ENCODE results near the gene SPATA2L. TPM values are rescaled to one million over a fixed set of nuclear protein-coding genes. Genes with fewer than 3 reads are reported as not detected.

The SPATA2L gene
- total and polyA plus RNA-seq, 2 of the 13 experiments (the other 11 are each of a cell fraction or from before 2014, with no cell fraction given): 9.1 to 20.7 TPM

DNA sequence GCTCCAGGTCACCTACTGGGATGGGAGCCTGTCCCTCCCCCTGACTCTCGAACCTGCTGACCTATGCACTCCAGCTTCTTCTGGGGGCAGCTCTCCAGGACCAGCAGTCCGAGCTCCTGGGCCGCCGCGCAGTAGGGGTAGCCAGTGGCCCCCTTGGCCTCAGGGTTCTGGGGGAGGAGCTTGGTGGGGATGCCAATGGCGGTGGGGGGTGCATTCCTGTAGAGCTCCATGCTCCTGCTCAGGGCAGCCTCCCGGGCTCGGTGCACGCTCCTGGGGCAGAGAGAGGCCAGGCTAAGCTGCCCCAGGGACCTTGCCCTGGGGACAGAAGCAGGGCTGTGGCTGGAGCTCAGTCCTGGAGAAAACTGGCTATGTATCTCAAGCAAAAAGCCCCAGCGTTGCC lies 7.7 kb upstream of the SPATA2L start (continued):
- TF ChIP-seq, protein P1, sequence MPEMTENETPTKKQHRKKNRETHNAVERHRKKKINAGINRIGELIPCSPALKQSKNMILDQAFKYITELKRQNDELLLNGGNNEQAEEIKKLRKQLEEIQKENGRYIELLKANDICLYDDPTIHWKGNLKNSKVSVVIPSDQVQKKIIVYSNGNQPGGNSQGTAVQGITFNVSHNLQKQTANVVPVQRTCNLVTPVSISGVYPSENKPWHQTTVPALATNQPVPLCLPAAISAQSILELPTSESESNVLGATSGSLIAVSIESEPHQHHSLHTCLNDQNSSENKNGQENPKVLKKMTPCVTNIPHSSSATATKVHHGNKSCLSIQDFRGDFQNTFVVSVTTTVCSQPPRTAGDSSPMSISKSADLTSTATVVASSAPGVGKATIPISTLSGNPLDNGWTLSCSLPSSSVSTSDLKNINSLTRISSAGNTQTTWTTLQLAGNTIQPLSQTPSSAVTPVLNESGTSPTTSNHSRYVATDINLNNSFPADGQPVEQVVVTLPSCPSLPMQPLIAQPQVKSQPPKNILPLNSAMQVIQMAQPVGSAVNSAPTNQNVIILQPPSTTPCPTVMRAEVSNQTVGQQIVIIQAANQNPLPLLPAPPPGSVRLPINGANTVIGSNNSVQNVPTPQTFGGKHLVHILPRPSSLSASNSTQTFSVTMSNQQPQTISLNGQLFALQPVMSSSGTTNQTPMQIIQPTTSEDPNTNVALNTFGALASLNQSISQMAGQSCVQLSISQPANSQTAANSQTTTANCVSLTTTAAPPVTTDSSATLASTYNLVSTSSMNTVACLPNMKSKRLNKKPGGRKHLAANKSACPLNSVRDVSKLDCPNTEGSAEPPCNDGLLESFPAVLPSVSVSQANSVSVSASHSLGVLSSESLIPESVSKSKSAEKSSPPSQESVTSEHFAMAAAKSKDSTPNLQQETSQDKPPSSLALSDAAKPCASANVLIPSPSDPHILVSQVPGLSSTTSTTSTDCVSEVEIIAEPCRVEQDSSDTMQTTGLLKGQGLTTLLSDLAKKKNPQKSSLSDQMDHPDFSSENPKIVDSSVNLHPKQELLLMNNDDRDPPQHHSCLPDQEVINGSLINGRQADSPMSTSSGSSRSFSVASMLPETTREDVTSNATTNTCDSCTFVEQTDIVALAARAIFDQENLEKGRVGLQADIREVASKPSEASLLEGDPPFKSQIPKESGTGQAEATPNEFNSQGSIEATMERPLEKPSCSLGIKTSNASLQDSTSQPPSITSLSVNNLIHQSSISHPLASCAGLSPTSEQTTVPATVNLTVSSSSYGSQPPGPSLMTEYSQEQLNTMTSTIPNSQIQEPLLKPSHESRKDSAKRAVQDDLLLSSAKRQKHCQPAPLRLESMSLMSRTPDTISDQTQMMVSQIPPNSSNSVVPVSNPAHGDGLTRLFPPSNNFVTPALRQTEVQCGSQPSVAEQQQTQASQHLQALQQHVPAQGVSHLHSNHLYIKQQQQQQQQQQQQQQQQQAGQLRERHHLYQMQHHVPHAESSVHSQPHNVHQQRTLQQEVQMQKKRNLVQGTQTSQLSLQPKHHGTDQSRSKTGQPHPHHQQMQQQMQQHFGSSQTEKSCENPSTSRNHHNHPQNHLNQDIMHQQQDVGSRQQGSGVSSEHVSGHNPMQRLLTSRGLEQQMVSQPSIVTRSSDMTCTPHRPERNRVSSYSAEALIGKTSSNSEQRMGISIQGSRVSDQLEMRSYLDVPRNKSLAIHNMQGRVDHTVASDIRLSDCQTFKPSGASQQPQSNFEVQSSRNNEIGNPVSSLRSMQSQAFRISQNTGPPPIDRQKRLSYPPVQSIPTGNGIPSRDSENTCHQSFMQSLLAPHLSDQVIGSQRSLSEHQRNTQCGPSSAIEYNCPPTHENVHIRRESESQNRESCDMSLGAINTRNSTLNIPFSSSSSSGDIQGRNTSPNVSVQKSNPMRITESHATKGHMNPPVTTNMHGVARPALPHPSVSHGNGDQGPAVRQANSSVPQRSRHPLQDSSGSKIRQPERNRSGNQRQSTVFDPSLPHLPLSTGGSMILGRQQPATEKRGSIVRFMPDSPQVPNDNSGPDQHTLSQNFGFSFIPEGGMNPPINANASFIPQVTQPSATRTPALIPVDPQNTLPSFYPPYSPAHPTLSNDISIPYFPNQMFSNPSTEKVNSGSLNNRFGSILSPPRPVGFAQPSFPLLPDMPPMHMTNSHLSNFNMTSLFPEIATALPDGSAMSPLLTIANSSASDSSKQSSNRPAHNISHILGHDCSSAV (CRISPR knock-in tag; IDR thresholded peaks at IDR 0.05; ENCODE audit: borderline replicate concordance): no peak
- TF ChIP-seq RXRA (CRISPR knock-in tag; IDR thresholded peaks at IDR 0.05) (no peak), ZBTB26 (CRISPR knock-in tag; IDR thresholded peaks at IDR 0.05; ENCODE audit: borderline replicate concordance) (no peak)
